NCI-H1092 treated with DMSO at 0.1 percent for 48 hours (cell line): ENCODE data around the gene KCNJ18.
"Not testable (repeated sequence)": the region's sequence is repeated elsewhere in the genome, so short reads cannot be mapped to it uniquely, and the experiment has no call there.

Experiments
- DNase-seq: peaks from one replicate; lab custom pipeline; 2025; lab: John Stamatoyannopoulos, UW

The KCNJ18 gene

GRCh38 chr17:21724216-21725006 is 32.1 kb downstream of the KCNJ18 start:
- not testable (repeated sequence) for DNase-seq

- not testable (repeated sequence) for DNase-seq
Measured at GRCh38 chr17:21731076-21731475, 38.8 kb downstream of the KCNJ18 start.

- DNase-seq = not testable (repeated sequence)
Measured at GRCh38 chr17:21733931-21734330, 41.6 kb downstream of the KCNJ18 start.

GRCh38 chr17:21735814-21736213 is 43.5 kb downstream of the KCNJ18 start:
- not testable (repeated sequence) for DNase-seq

GRCh38 chr17:21737015-21737580 is 44.8 kb downstream of the KCNJ18 start:
- DNase-seq = not testable (repeated sequence)

GRCh38 chr17:21738241-21738640 is 45.9 kb downstream of the KCNJ18 start:
- DNase-seq = not testable (repeated sequence)

GRCh38 chr17:21738877-21739474 is 46.7 kb downstream of the KCNJ18 start:
- not testable (repeated sequence) for DNase-seq

- not testable (repeated sequence) for DNase-seq
Measured at GRCh38 chr17:21739485-21739884, 47.2 kb downstream of the KCNJ18 start.

GRCh38 chr17:21740836-21741235 is 48.5 kb downstream of the KCNJ18 start:
- not testable (repeated sequence) for DNase-seq

GRCh38 chr17:21741520-21741919 is 49.2 kb downstream of the KCNJ18 start:
- DNase-seq = not testable (repeated sequence)

- no peak for DNase-seq
Measured at GRCh38 chr17:21742326-21742725, 50.0 kb downstream of the KCNJ18 start.

GRCh38 chr17:21744151-21744550 is 51.8 kb downstream of the KCNJ18 start:
- DNase-seq = not testable (repeated sequence)

- DNase-seq = not testable (repeated sequence)
Measured at GRCh38 chr17:21744621-21745020, 52.3 kb downstream of the KCNJ18 start.

- DNase-seq = not testable (repeated sequence)
Measured at GRCh38 chr17:21745385-21746054, 53.2 kb downstream of the KCNJ18 start.

GRCh38 chr17:21746415-21746814 is 54.1 kb downstream of the KCNJ18 start:
- not testable (repeated sequence) for DNase-seq

- not testable (repeated sequence) for DNase-seq
Measured at GRCh38 chr17:21747195-21747915, 55.0 kb downstream of the KCNJ18 start.

GRCh38 chr17:21748686-21749085 is 56.4 kb downstream of the KCNJ18 start:
- DNase-seq = not testable (repeated sequence)

GRCh38 chr17:21749696-21750531 is 57.6 kb downstream of the KCNJ18 start:
- not testable (repeated sequence) for DNase-seq

GRCh38 chr17:21751111-21751510 is 58.8 kb downstream of the KCNJ18 start:
- not testable (repeated sequence) for DNase-seq
